ENCODE data around the gene TMEM151A.
"Not testable (repeated sequence)": the region's sequence is repeated elsewhere in the genome, so short reads cannot be mapped to it uniquely, and the experiment has no call there.

Gene TMEM151A

GRCh38 chr11:66267379-66268243 lies 24.1 kb upstream of the TMEM151A start:
- DNase-seq: no peak

- peak; percentile 99 for DNase-seq
These were observed 23.3 kb upstream of the TMEM151A start, which contains the start of gene RAB1B for GRCh38 chr11:66268244-66268951. RAB1B (plus strand) TSS chr11:66268639; CDS start chr11:66268680, 41 bp downstream.

- no peak for DNase-seq
These were observed 22.5 kb upstream of the TMEM151A start for GRCh38 chr11:66268952-66269905.

GRCh38 chr11:66271816-66272215 lies 19.9 kb upstream of the TMEM151A start:
- no peak for DNase-seq

GRCh38 chr11:66272596-66272995 lies 19.1 kb upstream of the TMEM151A start:
- DNase-seq: no peak

GRCh38 chr11:66274219-66274618 lies 17.5 kb upstream of the TMEM151A start:
- no peak for DNase-seq

GRCh38 chr11:66275396-66275795 lies 16.3 kb upstream of the TMEM151A start:
- DNase-seq: no peak

GRCh38 chr11:66275984-66276612 lies 15.6 kb upstream of the TMEM151A start:
- no peak for DNase-seq

GRCh38 chr11:66276619-66277018 lies 15.1 kb upstream of the TMEM151A start:
- DNase-seq: not testable (repeated sequence)

- not testable (repeated sequence) for DNase-seq
These were observed 14.6 kb upstream of the TMEM151A start for GRCh38 chr11:66277064-66277463.

GRCh38 chr11:66277471-66278362 lies 14.0 kb upstream of the TMEM151A start, which contains the start of gene CNIH2:
CNIH2 (plus strand) TSS chr11:66278175; CDS start chr11:66278457, 282 bp downstream.
- DNase-seq: no peak

GRCh38 chr11:66278363-66279091 lies 13.2 kb upstream of the TMEM151A start:
- DNase-seq: no peak

- no peak for DNase-seq
These were observed 12.5 kb upstream of the TMEM151A start for GRCh38 chr11:66279092-66279734.

GRCh38 chr11:66280428-66280827 lies 11.3 kb upstream of the TMEM151A start:
- DNase-seq: no peak

- no peak for DNase-seq
These were observed 10.7 kb upstream of the TMEM151A start for GRCh38 chr11:66281001-66281400.

- no peak for DNase-seq
These were observed 9.8 kb upstream of the TMEM151A start for GRCh38 chr11:66281776-66282467.

- DNase-seq: peak; percentile 97
These were observed 8.9 kb upstream of the TMEM151A start for GRCh38 chr11:66282468-66283455.

Measured in NCI-H2107 (cell line).